ENCODE results near the gene POU4F1.

POU4F1 gene

DNA sequence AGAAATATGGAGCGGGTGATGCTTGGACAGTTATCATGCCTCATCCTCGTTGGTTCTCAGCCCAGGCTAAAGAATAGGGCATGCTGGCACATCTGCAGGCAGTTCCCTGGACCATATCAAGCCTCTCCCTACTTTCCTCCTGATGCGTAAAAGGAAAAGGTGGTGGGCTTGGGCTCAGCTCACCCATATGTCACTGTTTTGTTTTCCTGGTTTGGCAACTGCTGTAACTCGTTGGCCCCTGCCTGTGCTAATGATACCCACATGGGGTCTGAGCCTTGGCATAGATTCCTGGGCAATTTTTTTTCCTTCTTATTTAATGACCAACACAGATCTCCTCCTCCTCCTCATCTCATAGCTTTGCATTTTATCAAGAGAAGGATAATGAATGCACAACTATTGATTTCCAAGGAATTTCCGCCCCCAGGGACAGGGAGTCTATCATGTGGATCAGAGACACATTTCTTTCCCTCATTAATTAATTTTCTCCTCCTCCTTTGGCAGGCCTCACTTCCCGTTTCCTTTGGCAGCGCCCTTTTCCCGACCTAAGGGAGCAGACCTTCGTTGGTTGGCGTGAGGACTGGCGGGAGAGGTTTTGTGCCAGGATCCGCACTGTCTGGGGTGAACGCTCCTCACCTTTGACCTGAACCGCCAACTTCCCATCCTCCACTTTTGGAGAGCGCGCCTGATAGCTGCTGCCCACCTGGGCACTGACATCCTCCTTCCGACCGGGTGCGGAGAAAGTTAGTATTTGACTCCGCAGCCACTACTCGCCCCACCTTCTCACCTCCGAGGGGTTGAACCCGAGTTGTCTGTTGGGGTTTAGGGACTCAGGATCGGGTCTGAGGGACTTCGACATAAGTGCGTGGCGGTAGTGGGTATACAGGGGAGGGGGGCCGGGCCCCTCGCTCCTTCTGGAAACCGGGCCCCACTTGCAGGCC lies 3.4 kb upstream of the POU4F1 start:
- DNase-seq (ENCODE audit: low read depth) = no peak

DNA sequence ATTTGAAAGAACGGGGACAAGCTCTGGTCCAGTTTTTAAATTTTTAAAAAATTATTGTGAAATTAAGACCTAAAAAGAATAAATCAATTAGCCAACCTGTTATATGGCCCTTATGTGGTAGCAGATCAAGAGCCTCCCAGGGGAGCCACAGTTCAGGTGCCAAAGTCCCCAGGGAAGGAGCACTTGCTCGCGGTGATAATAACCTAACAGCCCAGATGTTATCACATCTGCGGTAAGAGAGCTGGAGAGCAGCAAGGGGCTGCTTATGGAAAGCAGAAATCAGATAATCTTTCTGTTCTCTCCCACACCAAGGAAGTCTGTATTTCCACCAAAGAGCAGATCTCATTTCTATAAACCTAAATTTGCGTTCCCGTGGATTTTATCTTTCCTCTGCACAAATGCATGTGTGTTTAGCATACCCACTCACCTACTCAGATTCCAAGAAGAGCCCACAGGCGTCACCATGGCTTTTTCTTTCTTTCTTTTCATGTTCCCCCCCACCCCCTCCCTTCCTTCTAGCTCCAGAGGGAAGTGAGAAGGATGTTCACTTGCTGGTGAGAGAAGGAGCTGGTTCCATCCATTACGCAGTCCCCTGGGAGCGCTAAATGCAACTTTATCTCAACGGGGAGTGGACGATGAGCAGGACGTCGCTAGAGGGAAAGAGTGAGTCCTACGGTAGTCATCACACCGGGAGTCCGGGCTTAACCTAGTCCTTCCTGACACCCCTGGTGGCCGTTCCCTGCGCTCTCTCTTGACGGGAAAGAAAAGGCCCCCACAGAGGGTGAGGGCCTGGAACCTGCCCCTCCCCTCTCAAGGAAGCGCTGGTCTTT lies 1.6 kb upstream of the POU4F1 start:
- no peak for DNase-seq (ENCODE audit: low read depth)

DNA sequence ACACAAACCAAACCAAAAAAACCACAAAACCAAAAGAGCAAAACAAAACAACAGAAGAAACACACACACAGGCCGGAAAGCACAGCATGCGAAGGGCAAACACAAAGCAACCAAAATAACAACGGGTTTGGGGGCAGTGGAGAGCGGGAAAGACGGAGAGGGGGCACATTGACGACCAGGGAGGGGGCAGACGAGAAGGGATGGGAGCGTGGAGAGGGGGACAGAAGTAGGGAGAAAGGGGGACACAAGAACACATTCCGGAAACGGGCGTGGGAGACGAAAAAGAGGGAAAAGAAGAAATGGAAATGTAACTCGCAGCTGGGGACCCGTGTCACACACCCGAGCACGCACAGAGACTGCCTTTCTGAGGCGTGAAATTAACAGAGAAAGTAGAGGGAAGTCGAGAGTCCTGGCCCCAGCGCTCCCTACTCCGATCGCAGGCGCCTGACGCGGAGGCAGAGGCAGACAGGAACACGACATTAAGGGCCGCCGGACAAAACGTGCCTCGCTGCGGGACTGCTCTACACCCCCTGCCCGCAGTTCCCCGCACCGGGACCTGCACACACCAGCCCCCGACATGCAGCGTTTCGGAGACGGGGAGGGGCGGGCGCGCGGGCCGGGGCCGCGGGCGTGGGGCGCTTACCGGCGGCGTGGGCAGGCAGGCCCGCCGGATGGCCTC lies 652 bp downstream of the POU4F1 start:
- no peak for DNase-seq (ENCODE audit: low read depth)

DNA sequence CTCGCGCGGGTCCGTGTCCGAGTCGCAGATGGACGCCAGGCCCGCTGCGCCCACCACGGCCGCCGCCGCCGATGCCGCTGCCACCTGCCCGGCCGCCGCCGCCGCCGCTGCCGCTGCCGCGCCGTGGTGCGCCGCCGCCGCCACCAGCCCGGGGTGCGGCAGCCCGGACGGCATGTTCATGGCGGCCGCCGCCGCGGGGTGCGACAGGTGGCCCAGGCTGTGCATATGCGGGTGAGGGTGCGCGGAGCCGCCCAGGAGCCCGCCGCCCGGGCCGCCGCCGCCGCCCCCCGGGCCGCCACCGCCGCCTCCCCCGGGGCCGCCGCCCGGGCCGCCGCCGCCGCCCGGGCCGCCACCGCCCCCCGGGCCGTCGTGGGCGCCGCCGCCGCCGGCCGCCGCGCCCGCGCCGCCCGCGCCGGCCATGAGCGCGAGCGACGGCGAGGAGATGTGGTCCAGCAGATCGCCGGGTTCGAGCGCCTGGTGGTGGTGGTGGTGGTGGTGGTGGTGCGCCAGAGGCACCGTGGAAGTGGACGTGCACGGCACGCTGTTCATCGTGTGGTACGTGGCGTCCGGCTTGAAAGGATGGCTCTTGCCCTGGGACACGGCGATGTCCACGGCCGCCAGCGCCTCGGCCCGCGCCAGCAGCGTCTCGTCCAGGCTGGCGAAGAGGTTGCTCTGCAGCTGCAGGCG lies 1.3 kb downstream of the POU4F1 start:
- no peak for DNase-seq (ENCODE audit: low read depth)

DNA sequence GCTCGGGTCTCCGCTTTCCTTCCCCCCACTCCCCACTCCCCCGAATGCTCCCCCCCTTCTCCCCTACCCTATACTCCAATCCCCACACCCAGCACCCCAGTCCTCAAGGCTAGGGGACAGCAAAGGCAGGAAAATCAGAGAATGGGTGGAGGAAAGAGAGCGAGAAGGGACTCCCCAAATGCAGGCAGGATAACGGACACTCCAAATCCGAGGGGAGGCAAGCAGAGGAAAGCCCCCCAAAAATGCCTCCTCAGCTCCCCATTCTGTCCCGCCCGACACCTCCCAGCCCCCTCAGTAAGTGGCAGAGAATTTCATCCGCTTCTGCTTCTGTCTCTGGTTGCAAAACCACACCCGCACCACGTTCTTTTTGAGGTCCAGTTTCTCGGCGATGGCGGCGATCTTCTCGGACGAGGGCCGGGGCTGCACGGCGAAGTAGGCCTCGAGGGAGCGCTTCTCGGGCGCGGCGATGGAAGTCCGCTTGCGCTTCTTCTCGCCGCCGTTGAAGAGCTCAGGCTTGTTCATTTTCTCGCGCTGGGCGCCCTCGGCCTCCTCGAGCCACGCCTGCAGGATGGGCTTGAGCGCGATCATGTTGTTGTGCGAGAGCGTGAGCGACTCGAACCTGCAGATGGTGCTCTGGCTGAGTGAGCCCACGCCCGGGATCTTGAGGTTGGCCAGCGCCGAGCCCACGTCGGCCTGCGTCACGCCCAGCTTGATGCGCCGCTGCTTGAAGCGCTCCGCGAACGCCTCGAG lies 2.1 kb downstream of the POU4F1 start:
- DNase-seq (ENCODE audit: low read depth) = no peak

DNA sequence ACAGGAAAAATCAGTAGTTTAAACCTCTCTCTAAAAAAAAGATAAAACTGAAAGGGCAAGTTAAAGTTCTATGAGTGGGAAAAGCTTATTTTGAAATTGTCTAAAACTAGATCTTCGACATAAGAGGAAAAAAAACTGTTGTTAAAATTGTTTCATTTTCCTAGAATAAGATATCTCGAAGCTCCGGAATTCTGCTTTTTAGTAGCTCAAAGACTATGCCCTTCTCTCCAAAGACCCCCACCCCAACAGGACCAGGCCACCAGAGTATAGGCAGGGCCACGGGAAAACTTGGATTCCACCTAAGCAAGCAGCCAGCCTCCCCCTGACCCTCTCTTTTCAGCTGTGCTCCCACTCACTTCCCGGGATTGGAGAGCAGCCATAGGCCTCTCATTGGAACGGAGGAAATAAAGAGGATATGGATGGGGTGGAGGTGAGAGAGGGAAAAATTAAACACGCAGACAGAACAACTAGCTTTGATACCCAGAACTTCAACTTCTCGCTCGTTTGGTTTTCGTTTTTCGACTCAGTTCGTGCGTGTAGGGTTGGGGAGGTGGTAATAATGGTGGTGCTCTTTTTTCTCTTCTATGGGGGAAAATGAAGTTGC lies 3.0 kb downstream of the POU4F1 start:
- DNase-seq (ENCODE audit: low read depth) = no peak

DNA sequence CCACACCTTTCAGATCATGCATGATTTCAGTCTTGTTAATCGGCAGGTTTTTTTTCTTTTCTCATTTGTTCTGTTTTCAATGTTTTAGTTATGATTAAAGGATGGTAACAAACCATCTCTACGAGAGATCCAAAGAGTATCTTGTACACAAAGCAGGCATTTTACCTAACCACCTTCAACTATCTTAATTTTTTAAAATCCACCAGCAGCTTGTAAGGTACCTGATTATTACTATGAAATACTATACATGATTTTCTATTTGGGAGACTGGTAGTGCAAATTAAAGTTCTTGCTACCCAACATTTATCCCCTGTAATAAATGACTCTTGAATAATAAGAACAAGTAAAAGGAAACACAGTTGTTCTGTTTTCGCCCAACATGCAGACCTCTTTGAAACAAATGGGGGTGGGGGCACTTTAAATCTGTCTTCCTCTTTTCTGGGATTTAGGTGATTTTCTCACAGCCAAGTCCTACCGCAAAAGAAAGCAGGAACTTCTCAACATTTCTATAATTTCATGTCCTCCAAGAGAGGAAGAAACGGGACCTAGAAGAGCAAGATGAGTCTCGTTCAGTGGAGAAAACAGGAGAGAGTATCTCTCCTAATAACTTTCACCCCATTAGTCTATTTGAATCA lies 3.6 kb downstream of the POU4F1 start:
- no peak for DNase-seq (ENCODE audit: low read depth)

DNA sequence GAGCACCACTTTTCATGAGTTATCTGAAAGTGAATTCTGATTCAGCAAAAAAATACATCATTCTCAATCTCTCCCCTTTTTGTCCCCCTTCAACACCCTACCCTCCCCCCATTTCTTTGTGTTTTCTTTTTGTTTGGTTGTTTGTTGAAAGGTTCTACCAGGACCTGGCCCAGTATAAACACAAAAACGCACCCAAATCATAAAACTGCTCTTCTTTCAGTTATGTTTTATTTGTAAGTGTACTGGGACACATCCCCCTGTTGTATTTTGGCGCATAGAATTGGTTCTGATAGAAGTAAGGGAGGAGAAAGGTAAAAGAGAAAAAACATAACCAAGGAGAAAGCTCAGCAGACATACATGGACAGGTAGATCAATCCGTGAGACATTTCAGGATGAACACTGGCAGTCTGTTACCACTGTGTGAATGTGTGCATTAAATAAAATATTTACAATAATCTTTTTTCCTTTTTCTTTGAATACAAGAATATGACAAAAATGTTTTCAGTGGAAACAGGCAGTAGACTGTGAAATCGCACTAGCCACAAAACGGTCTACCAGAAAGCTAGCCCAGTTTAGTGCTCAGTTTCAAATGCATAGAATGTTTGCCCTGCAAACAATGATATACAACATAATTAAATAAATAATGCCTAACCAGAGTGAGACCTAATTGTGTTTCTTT lies 4.2 kb downstream of the POU4F1 start:
- no peak for DNase-seq (ENCODE audit: low read depth)

DNA sequence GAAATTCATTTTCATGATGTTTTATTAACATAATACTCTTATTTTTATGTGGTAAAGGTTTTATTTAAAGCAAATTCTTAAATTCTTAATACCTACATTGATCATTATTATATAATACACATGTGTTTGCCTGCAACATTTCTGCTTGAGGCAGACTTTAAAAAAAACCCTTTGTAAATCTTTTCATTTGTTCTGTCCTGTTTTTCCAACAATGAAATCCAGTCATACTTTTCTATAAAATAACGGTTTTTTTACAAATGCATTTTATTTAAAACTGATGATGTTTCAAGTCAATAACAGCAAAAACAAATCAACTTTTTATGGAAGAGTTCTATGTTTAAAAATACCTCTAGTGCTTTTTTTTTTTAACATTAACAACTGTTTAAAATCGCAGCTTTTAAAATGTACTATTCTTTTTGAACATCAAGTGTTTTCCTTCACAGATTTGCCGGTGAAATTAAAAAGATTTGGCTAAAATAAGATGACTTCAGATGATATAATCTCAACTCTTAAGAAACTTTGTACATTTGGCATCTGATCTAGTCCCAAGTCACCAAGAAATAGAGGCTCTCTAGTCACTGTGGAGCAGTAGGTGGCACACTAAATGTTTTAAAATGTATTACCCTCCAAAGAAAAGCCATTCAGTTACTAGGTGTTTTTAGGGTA lies 5.1 kb downstream of the POU4F1 start:
- no peak for DNase-seq (ENCODE audit: low read depth)

DNA sequence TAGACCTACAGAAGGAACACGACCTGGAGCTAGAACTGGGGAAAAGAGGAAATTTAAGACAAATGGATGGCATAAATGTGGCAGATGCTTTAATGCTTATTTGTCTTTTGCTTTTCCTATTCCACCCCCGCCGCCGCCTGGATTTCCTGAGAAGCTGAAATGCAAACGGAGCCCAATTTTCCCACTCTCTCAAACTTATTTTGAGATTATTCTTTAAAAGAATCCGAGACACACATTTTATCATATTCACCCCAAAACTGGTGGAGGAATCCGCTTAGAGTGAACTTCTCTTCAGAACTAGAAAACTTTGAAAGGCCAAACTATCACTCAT lies 5.8 kb downstream of the POU4F1 start:
- DNase-seq (ENCODE audit: low read depth) = no peak

DNA sequence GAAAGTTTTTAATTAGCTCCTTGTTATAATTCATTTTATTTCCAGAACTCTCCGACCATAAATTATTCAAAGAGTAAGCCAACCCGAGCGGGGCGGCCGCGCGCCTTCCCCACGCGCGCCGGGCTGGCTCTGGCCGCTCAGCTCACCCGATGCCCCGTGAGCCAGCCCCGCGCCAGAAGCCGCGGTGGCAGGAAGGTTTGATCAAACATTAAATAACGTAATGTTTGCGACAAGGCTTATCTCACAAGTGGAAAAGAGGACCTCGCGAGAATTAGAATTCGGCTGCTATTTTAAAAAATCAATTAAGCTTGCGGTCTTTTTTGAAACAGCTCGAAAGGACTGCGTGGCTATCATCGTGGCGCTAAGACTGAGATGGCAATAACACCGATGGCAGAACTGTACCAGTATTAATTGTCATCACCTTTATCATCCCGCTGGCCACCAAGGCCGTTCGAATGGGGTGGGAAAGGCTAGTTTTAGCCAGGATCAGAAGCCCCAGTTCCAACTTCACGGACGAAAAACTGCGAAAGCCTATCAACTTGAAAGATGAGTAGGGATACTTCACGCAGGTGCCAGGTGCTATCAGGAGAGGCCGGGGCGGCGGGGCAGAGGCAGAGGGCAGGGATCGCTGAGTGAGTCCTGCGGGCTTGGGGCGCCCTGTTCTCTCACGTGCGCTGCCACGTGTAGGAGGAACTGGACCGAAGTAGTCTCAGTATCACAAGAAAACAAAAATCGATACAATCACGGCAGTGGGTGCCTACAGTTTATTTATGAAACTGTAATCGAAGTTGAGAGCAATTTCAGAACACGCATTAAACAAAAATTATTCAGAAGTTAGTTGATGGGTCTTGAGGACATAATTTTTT lies 6.4 kb downstream of the POU4F1 start:
- no peak for DNase-seq (ENCODE audit: low read depth)

DNA sequence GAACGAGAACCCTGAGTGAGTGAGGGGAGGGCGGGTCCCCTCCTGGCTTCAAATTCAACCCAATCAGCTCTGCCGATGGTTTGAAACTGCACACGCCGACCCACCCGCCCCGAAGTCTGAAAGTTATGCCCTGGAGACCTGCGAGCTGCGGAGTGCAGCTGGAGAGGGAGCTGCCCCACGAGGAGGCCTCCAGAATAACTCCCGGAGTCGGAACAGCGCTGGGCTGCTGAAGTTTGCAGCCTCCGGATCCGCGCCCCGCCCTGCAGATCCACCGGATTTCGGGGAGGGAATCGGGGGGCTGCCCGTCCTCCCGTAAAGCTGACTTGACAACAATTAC lies 7.0 kb downstream of the POU4F1 start:
- DNase-seq (ENCODE audit: low read depth) = no peak

DNA sequence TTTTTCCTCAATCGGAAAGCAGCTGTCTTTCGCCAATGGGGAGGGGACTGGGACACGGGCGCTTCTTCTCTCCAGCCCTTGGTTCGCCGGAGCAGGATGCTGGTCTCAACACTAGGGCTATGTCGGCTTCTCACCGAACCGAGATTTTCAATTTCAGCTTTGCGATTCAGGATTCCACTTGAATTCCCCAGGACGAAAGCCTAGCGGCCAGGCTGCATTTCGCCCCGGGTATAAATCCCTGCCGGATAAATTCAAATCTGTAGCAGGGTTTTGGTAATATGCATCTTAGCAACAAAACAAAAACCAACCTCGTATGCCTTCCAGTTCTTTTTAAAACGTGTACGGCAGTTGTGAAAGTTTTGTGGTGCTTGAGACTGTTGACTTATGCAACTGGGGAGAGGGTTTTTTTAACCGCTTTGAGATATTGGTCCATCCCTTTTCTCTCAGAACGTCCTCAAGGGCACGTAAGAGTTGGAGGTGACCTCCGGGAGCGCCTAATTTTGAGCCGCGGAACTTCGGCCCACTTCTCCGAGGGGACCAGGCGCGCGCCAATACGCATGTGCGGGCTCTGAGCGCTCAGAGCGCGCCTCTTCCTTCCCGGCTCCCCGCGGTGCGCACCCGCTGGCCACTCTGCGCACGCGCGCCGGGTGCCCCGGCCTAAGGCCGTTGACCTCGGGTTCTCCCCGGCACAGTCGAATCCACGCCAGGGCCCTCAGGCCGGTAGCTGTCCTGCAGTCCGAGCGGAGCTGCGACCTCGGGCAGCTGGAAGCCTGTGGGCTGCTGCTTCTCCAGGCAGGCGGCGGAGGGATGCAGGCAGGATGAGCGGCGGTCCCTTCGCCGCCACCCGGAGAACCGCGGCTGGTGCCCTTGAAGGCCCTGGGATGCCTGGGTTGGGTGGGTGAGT lies 7.6 kb downstream of the POU4F1 start:
- DNase-seq (ENCODE audit: low read depth) = no peak

DNA sequence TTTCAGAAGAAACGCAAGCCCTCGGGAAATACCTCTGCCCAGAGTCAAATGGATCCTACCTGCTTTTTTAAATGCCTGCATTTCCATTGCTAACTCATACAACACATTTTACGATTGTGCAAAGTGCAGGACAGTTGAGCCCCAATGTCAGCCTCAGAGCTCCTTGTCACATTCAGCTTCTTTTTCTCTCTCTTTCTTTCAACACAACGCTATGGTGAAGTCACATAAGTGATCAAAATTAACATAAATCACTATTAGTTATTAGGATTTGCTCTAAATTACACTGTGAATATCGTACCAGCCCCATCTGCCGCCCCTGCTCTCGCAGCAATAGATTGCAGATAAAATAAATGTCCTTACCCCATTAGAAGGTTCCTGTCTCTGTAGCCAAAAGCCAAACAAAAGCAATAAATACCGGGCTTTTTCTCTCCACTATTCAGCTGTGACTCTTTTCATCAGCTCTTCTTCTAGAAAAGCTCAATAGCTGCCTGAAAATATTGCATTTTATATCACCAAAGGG lies 8.8 kb downstream of the POU4F1 start:
- DNase-seq (ENCODE audit: low read depth) = no peak

DNA sequence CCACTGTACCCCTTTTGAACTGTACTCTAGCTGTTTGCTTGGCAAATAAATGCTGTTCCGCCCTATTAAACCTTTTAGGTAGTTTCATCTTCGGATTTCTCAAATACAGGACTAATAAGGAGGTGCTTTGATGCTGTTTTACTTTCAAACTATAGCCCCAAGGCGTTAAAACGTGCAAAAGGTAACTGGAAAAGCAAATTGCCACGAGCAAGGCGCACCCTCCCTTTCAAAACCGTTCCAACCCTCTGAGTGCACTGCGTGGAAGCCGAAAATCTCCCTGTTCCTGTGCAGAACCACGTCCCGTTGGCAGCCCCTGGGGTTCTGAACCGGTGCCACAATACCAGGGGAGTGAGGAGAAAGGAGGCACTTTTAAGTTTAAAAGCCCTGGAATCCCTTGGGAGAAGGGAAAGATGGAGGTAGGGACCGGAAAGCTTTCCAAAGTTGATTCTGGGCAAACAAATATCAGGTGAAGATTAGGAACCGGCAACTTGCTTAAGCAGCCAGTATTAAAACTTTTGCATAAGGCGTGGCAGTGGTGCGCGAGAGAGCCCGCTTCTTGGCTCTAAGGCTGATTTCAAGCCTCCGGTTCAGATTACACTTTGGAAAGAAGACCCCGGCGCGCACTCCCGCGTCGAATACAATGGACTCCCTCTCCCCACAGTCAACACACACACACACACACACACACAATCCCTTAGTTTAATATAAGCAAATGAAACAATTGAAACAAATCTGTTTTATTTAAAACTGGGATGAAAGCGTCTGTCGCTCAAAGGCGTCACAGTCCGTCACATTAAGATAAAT lies 9.5 kb downstream of the POU4F1 start:
- no peak for DNase-seq (ENCODE audit: low read depth)

DNA sequence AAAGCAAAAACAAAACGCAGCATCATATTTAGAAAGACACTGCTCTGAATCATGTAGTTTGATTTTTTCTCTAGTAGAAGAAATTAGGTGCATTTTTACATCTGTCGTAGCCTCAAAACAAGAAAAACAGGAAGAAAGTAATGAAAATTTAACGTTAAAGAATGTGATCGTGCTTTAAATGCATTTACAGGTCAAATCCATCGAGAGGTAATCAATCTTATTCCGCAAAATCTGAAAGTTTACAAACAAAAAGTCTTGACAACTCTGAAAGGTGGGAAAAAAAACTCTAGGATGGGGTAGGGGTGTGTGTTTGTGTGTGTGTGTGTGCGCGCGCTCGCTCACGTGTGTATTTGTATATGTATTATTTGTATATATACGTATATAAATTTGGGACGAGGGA lies 10.2 kb downstream of the POU4F1 start:
- no peak for DNase-seq (ENCODE audit: low read depth)
